ENCODE data around the gene TM4SF4. TPM values are rescaled to one million over a fixed set of nuclear protein-coding genes. Genes with fewer than 3 reads are reported as not detected.

Gene TM4SF4
- total and polyA plus RNA-seq, 2 of the 8 experiments (the other 6 are each of a cell fraction or from before 2014, with no cell fraction given) = not detected

GRCh38 chr3:149506540-149506939, 32.0 kb downstream of the TM4SF4 start:
- Histone ChIP-seq H4K20me1 (replicated peaks in 1 of 2; ENCODE audit: control insufficient read depth in 1 of 2, insufficient read depth in 2 of 2, low read length in 2 of 2) (no peaks in the 10 kb centered on the region), H3K27me3 (replicated peaks in 1 of 4; ENCODE audit: control insufficient read depth in 3 of 4, extremely low read depth in 1 of 4, insufficient read depth in 3 of 4, low read length in 3 of 4) (no peaks in the 10 kb centered on the region), H2BK12ac (ENCODE audit: low read depth, low read length) (no peak overlapping the region), H3K9ac (replicated peaks in 1 of 4; ENCODE audit: extremely low read depth in 1 of 4, low read depth in 3 of 4, low read length in 3 of 4) (no peak overlapping the region), H3K36me3 (ENCODE audit: control insufficient read depth in 2 of 4, insufficient read depth in 4 of 4, low read length in 3 of 4) (no peaks in the 10 kb centered on the region; a peak in 1 of 8 replicates), H3K4me3 (ENCODE audit: extremely low read depth in 1 of 4, insufficient read depth in 2 of 4, low read depth in 3 of 4, low read length in 4 of 4) (no peak overlapping the region), H4K8ac (ENCODE audit: extremely low read depth, insufficient read depth, low read length) (no peak overlapping the region), H4K91ac (replicated peaks; ENCODE audit: insufficient read length, low read length) (no peak overlapping the region), H3K9me3 (ENCODE audit: insufficient read depth in 2 of 2, low read depth in 1 of 2, low read length in 1 of 2) (no peaks in the 10 kb centered on the region), H3K79me2 (ENCODE audit: control insufficient read depth in 1 of 2, insufficient read depth in 2 of 2, low read length in 2 of 2) (no peaks in the 10 kb centered on the region), H2BK15ac (ENCODE audit: low read length) (no peak overlapping the region), H3K4ac (replicated peaks; ENCODE audit: insufficient read length, low read depth, low read length) (no peak overlapping the region), H3K4me1 (replicated peaks in 1 of 4; ENCODE audit: control insufficient read depth in 3 of 4, insufficient read depth in 4 of 4, low read length in 3 of 4) (no peaks in the 10 kb centered on the region), H2BK5ac (ENCODE audit: low read depth, low read length) (no peak overlapping the region), H3K23ac (ENCODE audit: insufficient read length) (no peak overlapping the region), H3K79me1 (ENCODE audit: low read depth, low read length) (no peaks in the 10 kb centered on the region), H4K5ac (ENCODE audit: insufficient read length, low read depth, low read length) (no peak overlapping the region), H3K23me2 (ENCODE audit: low read depth, low read length) (no peaks in the 10 kb centered on the region), H3K4me2 (ENCODE audit: insufficient read depth in 1 of 2, low read depth in 2 of 2, low read length in 2 of 2) (no peak overlapping the region), H3K27ac (ENCODE audit: low read depth, low read length) (no peak overlapping the region), H3K18ac (ENCODE audit: extremely low read depth, low read length) (no peak overlapping the region), H2AK5ac (ENCODE audit: low read depth, low read length) (no peak overlapping the region), H2BK20ac (ENCODE audit: low read length) (no peak overlapping the region), H3K14ac (ENCODE audit: insufficient read length) (no peak overlapping the region), H2AFZ (ENCODE audit: low read length) (no peak overlapping the region), H2BK120ac (replicated peaks; ENCODE audit: low read depth, low read length) (no peak overlapping the region), H3K56ac (replicated peaks; ENCODE audit: insufficient read length, low read depth, low read length) (no peak overlapping the region)
- FAIRE-seq (no peak), DNase-seq (ENCODE audit: low read depth in 1 of 2, low spot score in 2 of 2) (no peak)
- POLR2A ChIA-PET (ENCODE audit: partially characterized antibody) = no interaction called here
- CTCF ChIA-PET (ENCODE audit: partially characterized antibody) = interaction anchor here (0.9 to 7.1 kb wide), 6 partner anchors 12 to 266 kb away, joined by 3 to 60 read pairs (median 6); no protein-coding TSS in a partner anchor
- whole genome bisulfite sequencing, 2 experiments (ENCODE audit: extremely low coverage in 1 of 2, insufficient coverage in 1 of 2, insufficient read length in 1 of 2, insufficient replicate concordance in 2 of 2, low coverage in 1 of 2, low lambda C conversion rate in 2 of 2, missing lambda C conversion rate in 1 of 2) = 82% methylated on average over 1 of the region's 1 CpG; no CpG with 5 or more reads in 1 of the 2 experiments
- TF ChIP-seq SP2 (IDR thresholded peaks at IDR 0.05; ENCODE audit: low read length) = no peak
- no peak for TF ChIP-seq GTF2F1 (IDR thresholded peaks at IDR 0.05; ENCODE audit: borderline replicate concordance, low read depth, low read length)
- no peak for TF ChIP-seq SP1 (IDR thresholded peaks at IDR 0.05; ENCODE audit: low read depth, low read length)
- no peak for TF ChIP-seq SIN3A (conservative IDR thresholded peaks at IDR 0.05 in 1 of 2, IDR thresholded peaks at IDR 0.05 in 1 of 2; ENCODE audit: low read depth in 1 of 2, low read length in 2 of 2)
- TF ChIP-seq JUND (IDR thresholded peaks at IDR 0.05; ENCODE audit: low read length) = no peak
- TF ChIP-seq RFX5 (IDR thresholded peaks at IDR 0.05; ENCODE audit: borderline replicate concordance, low read depth, low read length) = no peak
- TF ChIP-seq EGR1 (IDR thresholded peaks at IDR 0.05; ENCODE audit: borderline replicate concordance, low read depth, low read length) = no peak
- TF ChIP-seq ASH2L (IDR thresholded peaks at IDR 0.05; ENCODE audit: low read length) = no peak
- TF ChIP-seq E2F6 (IDR thresholded peaks at IDR 0.05) = no peak
- no peak for TF ChIP-seq RAD21 (IDR thresholded peaks at IDR 0.05 in 1 of 2, conservative IDR thresholded peaks at IDR 0.05 in 1 of 2; ENCODE audit: low read depth in 2 of 2, low read length in 2 of 2)
- TF ChIP-seq TCF12 (IDR thresholded peaks at IDR 0.05; ENCODE audit: low read depth, low read length) = no peak
- no peak for TF ChIP-seq NANOG (IDR thresholded peaks at IDR 0.05; ENCODE audit: insufficient read depth, low read depth, low read length, poor library complexity, severe bottlenecking)
- no peak for TF ChIP-seq USF2 (IDR thresholded peaks at IDR 0.05; ENCODE audit: low read length)

Measured in H1 (cell line).